ENCODE measurements around the gene ZNF564. TPM values are rescaled to one million over a fixed set of nuclear protein-coding genes. Genes with fewer than 3 reads are reported as not detected.

The ZNF564 gene
- total and polyA plus RNA-seq, 2 of the 13 experiments (the other 11 are each of a cell fraction or from before 2014, with no cell fraction given), result 2.3 to 11.1 TPM

DNA sequence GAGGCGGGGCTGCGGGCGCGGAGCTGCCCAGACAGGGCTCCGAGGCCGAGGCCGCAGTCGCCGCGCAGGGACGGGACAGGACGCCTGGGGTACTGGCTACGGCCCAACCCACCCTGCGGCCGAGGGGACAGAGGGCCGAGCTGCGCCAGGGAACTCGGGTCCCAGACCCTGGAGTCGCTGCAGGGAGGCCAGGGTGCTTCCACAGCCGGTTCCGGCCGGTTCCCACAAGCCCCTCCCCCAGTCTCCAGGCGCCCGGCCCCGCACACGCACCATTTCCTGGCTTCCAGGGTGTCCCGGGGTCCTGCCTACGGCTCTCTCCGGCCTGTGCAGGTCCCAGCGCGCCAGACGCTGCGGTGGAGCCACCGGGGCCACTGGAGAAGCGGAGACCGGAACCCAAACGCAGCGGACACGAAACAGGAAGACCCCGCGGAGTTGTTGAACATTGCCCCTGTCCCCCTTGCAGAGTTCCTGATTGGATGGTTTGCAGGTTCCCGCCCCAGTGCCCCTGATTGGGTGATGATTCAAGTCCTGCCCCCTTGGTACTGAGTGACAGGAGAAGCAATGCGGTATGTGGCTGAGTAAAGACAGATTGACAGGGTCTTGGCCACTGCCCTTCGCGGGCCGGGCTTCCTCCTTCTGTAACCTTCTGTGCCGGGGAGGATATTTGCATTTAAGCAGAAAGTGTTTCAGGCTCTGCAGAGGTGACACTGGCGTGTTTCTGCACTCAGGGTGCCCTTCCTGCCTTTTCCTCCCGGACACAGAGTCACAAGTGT, at the start of gene ZNF564 (continued):
- TF ChIP-seq, protein P1, sequence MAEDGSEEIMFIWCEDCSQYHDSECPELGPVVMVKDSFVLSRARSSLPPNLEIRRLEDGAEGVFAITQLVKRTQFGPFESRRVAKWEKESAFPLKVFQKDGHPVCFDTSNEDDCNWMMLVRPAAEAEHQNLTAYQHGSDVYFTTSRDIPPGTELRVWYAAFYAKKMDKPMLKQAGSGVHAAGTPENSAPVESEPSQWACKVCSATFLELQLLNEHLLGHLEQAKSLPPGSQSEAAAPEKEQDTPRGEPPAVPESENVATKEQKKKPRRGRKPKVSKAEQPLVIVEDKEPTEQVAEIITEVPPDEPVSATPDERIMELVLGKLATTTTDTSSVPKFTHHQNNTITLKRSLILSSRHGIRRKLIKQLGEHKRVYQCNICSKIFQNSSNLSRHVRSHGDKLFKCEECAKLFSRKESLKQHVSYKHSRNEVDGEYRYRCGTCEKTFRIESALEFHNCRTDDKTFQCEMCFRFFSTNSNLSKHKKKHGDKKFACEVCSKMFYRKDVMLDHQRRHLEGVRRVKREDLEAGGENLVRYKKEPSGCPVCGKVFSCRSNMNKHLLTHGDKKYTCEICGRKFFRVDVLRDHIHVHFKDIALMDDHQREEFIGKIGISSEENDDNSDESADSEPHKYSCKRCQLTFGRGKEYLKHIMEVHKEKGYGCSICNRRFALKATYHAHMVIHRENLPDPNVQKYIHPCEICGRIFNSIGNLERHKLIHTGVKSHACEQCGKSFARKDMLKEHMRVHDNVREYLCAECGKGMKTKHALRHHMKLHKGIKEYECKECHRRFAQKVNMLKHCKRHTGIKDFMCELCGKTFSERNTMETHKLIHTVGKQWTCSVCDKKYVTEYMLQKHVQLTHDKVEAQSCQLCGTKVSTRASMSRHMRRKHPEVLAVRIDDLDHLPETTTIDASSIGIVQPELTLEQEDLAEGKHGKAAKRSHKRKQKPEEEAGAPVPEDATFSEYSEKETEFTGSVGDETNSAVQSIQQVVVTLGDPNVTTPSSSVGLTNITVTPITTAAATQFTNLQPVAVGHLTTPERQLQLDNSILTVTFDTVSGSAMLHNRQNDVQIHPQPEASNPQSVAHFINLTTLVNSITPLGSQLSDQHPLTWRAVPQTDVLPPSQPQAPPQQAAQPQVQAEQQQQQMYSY (CRISPR knock-in tag; IDR thresholded peaks at IDR 0.05), result no peak
- TF ChIP-seq ZMAT3 (CRISPR knock-in tag; conservative IDR thresholded peaks at IDR 0.05) (peak; percentile 83; the same call in 1 of the 2 replicates), ZFP41 (CRISPR knock-in tag; IDR thresholded peaks at IDR 0.05; ENCODE audit: borderline replicate concordance) (no peak), TRIM24 (CRISPR knock-in tag; IDR thresholded peaks at IDR 0.05) (no peak), ZNF768 (CRISPR knock-in tag; IDR thresholded peaks at IDR 0.05) (peak; percentile 79), PPARG (CRISPR knock-in tag; conservative IDR thresholded peaks at IDR 0.05) (peak; percentile 38; the same call in 1 of the 2 replicates), ZSCAN22 (CRISPR knock-in tag; IDR thresholded peaks at IDR 0.05) (no peak), PHF20 (CRISPR knock-in tag; IDR thresholded peaks at IDR 0.05) (peak; percentile 91), RAD21 (CRISPR knock-in tag; IDR thresholded peaks at IDR 0.05) (0 out of 2 replicates have a peak, but pooled peaks have one; percentile 26), ZSCAN30 (CRISPR knock-in tag; IDR thresholded peaks at IDR 0.05) (no peak), RXRB (CRISPR knock-in tag; IDR thresholded peaks at IDR 0.05; ENCODE audit: borderline replicate concordance) (peak; percentile 10; the same call in 1 of the 2 replicates), ZNF451 (CRISPR knock-in tag; IDR thresholded peaks at IDR 0.05) (peak; percentile 49; the same call in 1 of the 2 replicates), NCOA5 (CRISPR knock-in tag; IDR thresholded peaks at IDR 0.05) (no peak), MYC (CRISPR knock-in tag; IDR thresholded peaks at IDR 0.05; ENCODE audit: borderline replicate concordance) (peak; percentile 69), HHEX (CRISPR knock-in tag; IDR thresholded peaks at IDR 0.05) (no peak), ZNF777 (CRISPR knock-in tag; IDR thresholded peaks at IDR 0.05) (no peak; the same call in 1 of the 2 replicates)
- TF ChIP-seq, protein P2, sequence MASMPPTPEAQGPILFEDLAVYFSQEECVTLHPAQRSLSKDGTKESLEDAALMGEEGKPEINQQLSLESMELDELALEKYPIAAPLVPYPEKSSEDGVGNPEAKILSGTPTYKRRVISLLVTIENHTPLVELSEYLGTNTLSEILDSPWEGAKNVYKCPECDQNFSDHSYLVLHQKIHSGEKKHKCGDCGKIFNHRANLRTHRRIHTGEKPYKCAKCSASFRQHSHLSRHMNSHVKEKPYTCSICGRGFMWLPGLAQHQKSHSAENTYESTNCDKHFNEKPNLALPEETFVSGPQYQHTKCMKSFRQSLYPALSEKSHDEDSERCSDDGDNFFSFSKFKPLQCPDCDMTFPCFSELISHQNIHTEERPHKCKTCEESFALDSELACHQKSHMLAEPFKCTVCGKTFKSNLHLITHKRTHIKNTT (CRISPR knock-in tag; IDR thresholded peaks at IDR 0.05), result no peak
- TF ChIP-seq, protein P3, sequence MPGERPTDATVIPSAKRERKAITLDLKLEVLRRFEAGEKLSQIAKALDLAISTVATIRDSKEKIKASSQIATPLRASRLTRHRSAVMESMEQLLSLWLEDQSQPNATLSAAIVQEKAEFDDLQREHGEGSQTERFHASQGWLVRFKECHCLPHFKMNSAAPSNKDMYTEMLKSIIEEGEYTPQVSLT (CRISPR knock-in tag; IDR thresholded peaks at IDR 0.05; ENCODE audit: borderline replicate concordance, low read depth), result no peak
- TF ChIP-seq, protein P4, sequence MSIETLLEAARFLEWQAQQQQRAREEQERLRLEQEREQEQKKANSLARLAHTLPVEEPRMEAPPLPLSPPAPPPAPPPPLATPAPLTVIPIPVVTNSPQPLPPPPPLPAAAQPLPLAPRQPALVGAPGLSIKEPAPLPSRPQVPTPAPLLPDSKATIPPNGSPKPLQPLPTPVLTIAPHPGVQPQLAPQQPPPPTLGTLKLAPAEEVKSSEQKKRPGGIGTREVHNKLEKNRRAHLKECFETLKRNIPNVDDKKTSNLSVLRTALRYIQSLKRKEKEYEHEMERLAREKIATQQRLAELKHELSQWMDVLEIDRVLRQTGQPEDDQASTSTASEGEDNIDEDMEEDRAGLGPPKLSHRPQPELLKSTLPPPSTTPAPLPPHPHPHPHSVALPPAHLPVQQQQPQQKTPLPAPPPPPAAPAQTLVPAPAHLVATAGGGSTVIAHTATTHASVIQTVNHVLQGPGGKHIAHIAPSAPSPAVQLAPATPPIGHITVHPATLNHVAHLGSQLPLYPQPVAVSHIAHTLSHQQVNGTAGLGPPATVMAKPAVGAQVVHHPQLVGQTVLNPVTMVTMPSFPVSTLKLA (IDR thresholded peaks at IDR 0.05), result no peak; the same call in 1 of the 2 replicates
- TF ChIP-seq, protein P5, sequence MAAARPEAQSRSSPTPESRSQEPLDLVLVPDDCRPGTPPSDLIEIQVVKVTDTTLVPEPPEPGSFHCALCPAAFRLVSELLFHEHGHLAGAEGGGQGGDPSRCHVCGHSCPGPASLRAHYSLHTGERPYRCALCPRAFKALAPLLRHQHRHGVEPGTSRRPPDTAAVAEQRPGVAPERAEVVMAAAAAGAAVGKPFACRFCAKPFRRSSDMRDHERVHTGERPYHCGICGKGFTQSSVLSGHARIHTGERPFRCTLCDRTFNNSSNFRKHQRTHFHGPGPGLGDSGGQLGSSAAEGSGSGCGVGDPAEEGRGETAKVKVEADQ (CRISPR knock-in tag; IDR thresholded peaks at IDR 0.05; ENCODE audit: borderline replicate concordance), result peak; percentile 71; the same call in 1 of the 2 replicates
